Dendritic cell treated with granulocyte-macrophage colony-stimulating factor and Interleukin-4, amounts not matched to agents 40 ng/mL and 50 ng/mL, for 4 days (primary cell): ENCODE measurements around the gene CGB1.

Experiments used
- H3K27ac Mint-ChIP-seq: one replicate; pipeline ENCODE4 v1.8.0; 2022; ENCODE audit warnings: mild to moderate bottlenecking, mixed read lengths
- H3K27me3 Mint-ChIP-seq: one replicate; pipeline ENCODE4 v1.8.0; 2022; ENCODE audit warnings: mild to moderate bottlenecking, mixed read lengths
- H3K36me3 Mint-ChIP-seq: one replicate; pipeline ENCODE4 v1.8.0; 2022; ENCODE audit warnings: low read depth, mixed read lengths
- H3K4me1 Mint-ChIP-seq: one replicate; pipeline ENCODE4 v1.8.0; 2022; ENCODE audit warnings: low read depth, mixed read lengths
- H3K4me3 Mint-ChIP-seq: one replicate; pipeline ENCODE4 v1.8.0; 2022; ENCODE audit warnings: mild to moderate bottlenecking, moderate library complexity, mixed read lengths
- H3K9me3 Mint-ChIP-seq: one replicate; pipeline ENCODE4 v1.8.0; 2022; ENCODE audit warnings: mixed read lengths
- intact Hi-C: fragments of 100-400 bp; cut with micrococcal nuclease; formaldehyde crosslinking; loops from one replicate; pipeline ENCODE4 v1.15.0; 2022

Gene CGB1

GRCh38 chr19:49009828-49010227 is 26.9 kb downstream of the CGB1 start:
- peaks cover 99% of the 10 kb centered on the region for H3K36me3 Mint-ChIP-seq
- H3K27me3 Mint-ChIP-seq, result no peaks in the 10 kb centered on the region
- intact Hi-C loops, result no loop called here
- H3K9me3 Mint-ChIP-seq, result no peaks in the 10 kb centered on the region
- no peak overlapping the region for H3K27ac Mint-ChIP-seq
- no peaks in the 10 kb centered on the region for H3K4me1 Mint-ChIP-seq
- no peak overlapping the region for H3K4me3 Mint-ChIP-seq

GRCh38 chr19:49006905-49007304 is 29.8 kb downstream of the CGB1 start:
- H3K9me3 Mint-ChIP-seq, result no peaks in the 10 kb centered on the region
- H3K27me3 Mint-ChIP-seq, result no peaks in the 10 kb centered on the region
- intact Hi-C loops, result no loop called here
- no peak overlapping the region for H3K4me3 Mint-ChIP-seq
- no peaks in the 10 kb centered on the region for H3K4me1 Mint-ChIP-seq
- H3K27ac Mint-ChIP-seq, result no peak overlapping the region
- peaks cover 98% of the 10 kb centered on the region for H3K36me3 Mint-ChIP-seq

- Mint-ChIP-seq H3K27me3 (no peaks in the 10 kb centered on the region), H3K4me3 (no peak overlapping the region), H3K27ac (no peak overlapping the region), H3K4me1 (no peaks in the 10 kb centered on the region), H3K9me3 (no peaks in the 10 kb centered on the region), H3K36me3 (peaks cover 83% of the 10 kb centered on the region)
- intact Hi-C loops, result no loop called here
Measured at GRCh38 chr19:49004964-49005614, 31.6 kb downstream of the CGB1 start.

GRCh38 chr19:49004133-49004532 is 32.6 kb downstream of the CGB1 start:
- H3K9me3 Mint-ChIP-seq, result no peaks in the 10 kb centered on the region
- H3K27me3 Mint-ChIP-seq, result no peaks in the 10 kb centered on the region
- H3K27ac Mint-ChIP-seq, result no peak overlapping the region
- intact Hi-C loops, result no loop called here
- peaks cover 9% of the 10 kb centered on the region for H3K4me1 Mint-ChIP-seq
- H3K4me3 Mint-ChIP-seq, result no peak overlapping the region
- peaks cover 74% of the 10 kb centered on the region for H3K36me3 Mint-ChIP-seq

GRCh38 chr19:48999481-49000325 is 37.0 kb downstream of the CGB1 start:
- intact Hi-C loops, result no loop called here
- Mint-ChIP-seq H3K36me3 (peaks cover 30% of the 10 kb centered on the region), H3K27ac (no peak overlapping the region), H3K9me3 (no peaks in the 10 kb centered on the region), H3K4me3 (no peak overlapping the region), H3K27me3 (no peaks in the 10 kb centered on the region), H3K4me1 (peaks cover 27% of the 10 kb centered on the region)

GRCh38 chr19:48997972-48998371 is 38.7 kb downstream of the CGB1 start:
- intact Hi-C loops, result no loop called here
- H3K27me3 Mint-ChIP-seq, result no peaks in the 10 kb centered on the region

GRCh38 chr19:48994035-48994386 is 42.7 kb downstream of the CGB1 start:
- Mint-ChIP-seq H3K27me3 (no peaks in the 10 kb centered on the region), H3K36me3 (peaks cover 52% of the 10 kb centered on the region), H3K4me1 (peaks cover 58% of the 10 kb centered on the region), H3K9me3 (no peaks in the 10 kb centered on the region), H3K4me3 (peak overlapping the region; percentile 95), H3K27ac (peak overlapping the region; percentile 95)
- intact Hi-C loops, result no loop called here

More at GRCh38 chr19:48997972-48998371, 38.7 kb downstream of the CGB1 start:
- peaks cover 39% of the 10 kb centered on the region for H3K4me1 Mint-ChIP-seq
- no peaks in the 10 kb centered on the region for H3K9me3 Mint-ChIP-seq
- H3K27ac Mint-ChIP-seq, result no peak overlapping the region
- no peak overlapping the region for H3K4me3 Mint-ChIP-seq
- H3K36me3 Mint-ChIP-seq, result peaks cover 27% of the 10 kb centered on the region

GRCh38 chr19:48993175-48994034 is 43.3 kb downstream of the CGB1 start, which contains the start of the genes GYS1 and RUVBL2:
Gene GYS1 (minus strand): TSS chr19:48993309. CDS start chr19:48993112, 197 bp downstream.
Gene RUVBL2 (plus strand): TSS chr19:48993887. CDS start chr19:48993912, 25 bp downstream.
- H3K4me1 Mint-ChIP-seq, result peaks cover 57% of the 10 kb centered on the region
- peak within 1 kb of the TSS; percentile 95 for H3K27ac Mint-ChIP-seq
- intact Hi-C loops, result no loop called here
- peak within 1 kb of the TSS; percentile 95 for H3K4me3 Mint-ChIP-seq
- H3K27me3 Mint-ChIP-seq, result no peaks in the 10 kb centered on the region
- peaks cover 58% of the 10 kb centered on the region for H3K36me3 Mint-ChIP-seq
- no peaks in the 10 kb centered on the region for H3K9me3 Mint-ChIP-seq

- H3K27ac Mint-ChIP-seq, result peak overlapping the region; percentile 95
- intact Hi-C loops, result no loop called here
- H3K9me3 Mint-ChIP-seq, result no peaks in the 10 kb centered on the region
- H3K4me3 Mint-ChIP-seq, result peak overlapping the region; percentile 95
- peaks cover 65% of the 10 kb centered on the region for H3K36me3 Mint-ChIP-seq
- peaks cover 51% of the 10 kb centered on the region for H3K4me1 Mint-ChIP-seq
- H3K27me3 Mint-ChIP-seq, result no peaks in the 10 kb centered on the region
Measured at GRCh38 chr19:48992581-48993174, 44.0 kb downstream of the CGB1 start.

GRCh38 chr19:48991873-48992580 is 44.7 kb downstream of the CGB1 start:
- Mint-ChIP-seq H3K4me3 (peak overlapping the region; percentile 95), H3K36me3 (peaks cover 72% of the 10 kb centered on the region), H3K27me3 (no peaks in the 10 kb centered on the region), H3K9me3 (no peaks in the 10 kb centered on the region), H3K27ac (peak overlapping the region; percentile 95), H3K4me1 (peaks cover 55% of the 10 kb centered on the region)
- intact Hi-C loops, result no loop called here

GRCh38 chr19:48991011-48991609 is 45.6 kb downstream of the CGB1 start:
- intact Hi-C loops, result no loop called here
- peaks cover 77% of the 10 kb centered on the region for H3K36me3 Mint-ChIP-seq
- H3K27me3 Mint-ChIP-seq, result no peaks in the 10 kb centered on the region
- no peak overlapping the region for H3K4me3 Mint-ChIP-seq
- peak overlapping the region; percentile 95 for H3K27ac Mint-ChIP-seq
- no peaks in the 10 kb centered on the region for H3K9me3 Mint-ChIP-seq
- H3K4me1 Mint-ChIP-seq, result peaks cover 55% of the 10 kb centered on the region

GRCh38 chr19:48990400-48990799 is 46.3 kb downstream of the CGB1 start:
- intact Hi-C loops, result no loop called here
- Mint-ChIP-seq H3K4me3 (no peak overlapping the region), H3K27me3 (no peaks in the 10 kb centered on the region), H3K4me1 (peaks cover 54% of the 10 kb centered on the region), H3K9me3 (no peaks in the 10 kb centered on the region), H3K27ac (no peak overlapping the region), H3K36me3 (peaks cover 84% of the 10 kb centered on the region)
